Panc1 (cell line): ENCODE measurements around the gene INF2. TPM values are rescaled to one million over a fixed set of nuclear protein-coding genes. Genes with fewer than 3 reads are reported as not detected.

Experiments
- ATAC-seq: fragments of 200-7000 bp; cut with Tn5 transposase; 2 replicates; pipeline ENCODE4 v1.9.1; 2020; ENCODE audit warnings: mild to moderate bottlenecking, moderate library complexity
- BruUV-seq: library from RNA; stranded (reverse); fragments of 400-500 nt; replicated peaks from 2 replicates; lab custom pipeline; 2021; lab: Mats Ljungman, UMichigan
- CTCF ChIA-PET: fragments of 300-600 bp; sonication (Branson Sonifier 250); formaldehyde crosslinking; loops from one replicate; lab custom pipeline; 2022; ENCODE audit warnings: antibody characterized with exemption; lab: Charles Lee
- POLR2A ChIA-PET: fragments of 300-600 bp; sonication (Branson Sonifier 250); formaldehyde crosslinking; loops from one replicate; lab custom pipeline; 2022; ENCODE audit warnings: antibody characterized with exemption; lab: Charles Lee
- DNase-seq: peaks from one replicate; pipeline ENCODE4 v3.0.0-alpha.2; 2010; ENCODE audit warnings: low read depth, low spot score
- H3K27ac ChIP-seq: 2 replicates; pipeline ENCODE4 v1.5.1; 2011; ENCODE audit warnings: mild to moderate bottlenecking, low read length, inconsistent platforms
- H3K27me3 ChIP-seq: fragments of 200-500 bp; sonication (Bioruptor generic); 2 replicates; pipeline ENCODE4 v1.6.0; 2014; ENCODE audit warnings: low read length, inconsistent platforms; ENCODE audit not compliant: control insufficient read depth, insufficient read depth
- H3K36me3 ChIP-seq: fragments of 200-500 bp; sonication (Bioruptor generic); 2 replicates; pipeline ENCODE4 v1.5.1; 2014; ENCODE audit warnings: inconsistent platforms, mild to moderate bottlenecking, low read length, moderate library complexity; ENCODE audit not compliant: control insufficient read depth, insufficient read depth
- H3K4me1 ChIP-seq: 2 replicates; pipeline ENCODE4 v1.5.1; 2011; ENCODE audit warnings: inconsistent platforms, mild to moderate bottlenecking, low read length, moderate library complexity; ENCODE audit not compliant: control insufficient read depth, insufficient read depth
- H3K4me3 ChIP-seq, 2 experiments: 2 replicates each; pipeline ENCODE4 v1.5.1; 2011 to 2012; ENCODE audit warnings: low read depth in 2 of 2, low read length in 2 of 2, mild to moderate bottlenecking in 2 of 2, inconsistent platforms in 1 of 2, moderate library complexity in 1 of 2
- H3K9me3 ChIP-seq: fragments of 200-500 bp; sonication (Bioruptor generic); 2 replicates; pipeline ENCODE4 v1.5.1; 2014; ENCODE audit warnings: low read depth, mild to moderate bottlenecking, inconsistent platforms, low read length, moderate library complexity; ENCODE audit not compliant: control insufficient read depth, insufficient read depth
- CTCF ChIP-seq: fragments of 450-650 bp; IDR thresholded peaks from 2 replicates; pipeline ENCODE4 v1.5.1; 2017; ENCODE audit warnings: mild to moderate bottlenecking
- POLR2AphosphoS5 ChIP-seq: IDR thresholded peaks from 2 replicates; pipeline ENCODE4 v1.6.1; 2012; ENCODE audit warnings: mild to moderate bottlenecking, low read depth, low read length, moderate library complexity
- REST ChIP-seq, 2 experiments: IDR thresholded peaks; 2 replicates each; pipeline ENCODE4 v1.6.1; 2011 to 2012; ENCODE audit warnings: low read depth in 2 of 2, control low read depth in 1 of 2, low read length in 1 of 2, mild to moderate bottlenecking in 1 of 2, moderate library complexity in 1 of 2; ENCODE audit not compliant: insufficient read depth in 1 of 2
- SIN3A ChIP-seq: IDR thresholded peaks from 2 replicates; pipeline ENCODE4 v1.6.1; 2012; ENCODE audit warnings: low read depth, mild to moderate bottlenecking, low read length, moderate library complexity, borderline replicate concordance; ENCODE audit not compliant: insufficient read depth
- TCF7L2 ChIP-seq: IDR thresholded peaks from 2 replicates; pipeline ENCODE4 v1.6.1; 2011; ENCODE audit warnings: mild to moderate bottlenecking, low read depth, low read length, inconsistent platforms
- in situ Hi-C: cut with HindIII; loops from 2 replicates; pipeline ENCODE4 v1.10.0; 2016; ENCODE audit warnings: low sequenced_read_pairs, low pct_unique_long_range_greater_than_20kb
- intact Hi-C: fragments of 100-400 bp; cut with micrococcal nuclease; formaldehyde crosslinking; loops from one replicate; pipeline ENCODE4 v1.10.0; 2022; ENCODE audit not compliant: unreplicated experiment
- total RNA-seq: library from RNA; stranded (reverse); gene quantifications from one replicate; pipeline ENCODE4 v1.2.1, GENCODE V29; 2021; ENCODE audit not compliant: unreplicated experiment

Gene INF2
- total RNA-seq, 1 experiment from 2014 or later: 195 TPM

GRCh38 chr14:104640681-104641080, 48.7 kb upstream of the INF2 start:
- no peak for TF ChIP-seq CTCF
- TF ChIP-seq SIN3A: no peak
- TF ChIP-seq POLR2AphosphoS5: no peak
- no peak for TF ChIP-seq REST (IDR thresholded peaks at IDR 0.05; ENCODE audit: insufficient read depth in 1 of 2, low read depth in 2 of 2, low read length in 1 of 2)
- TF ChIP-seq TCF7L2: no peak
- POLR2A ChIA-PET: no interaction called here
- ATAC-seq (no peak), DNase-seq (no peak)
- Histone ChIP-seq H3K4me3 (no peak overlapping the region), H3K36me3 (no peaks in the 10 kb centered on the region), H3K27me3 (no peaks in the 10 kb centered on the region), H3K9me3 (no peaks in the 10 kb centered on the region; the same call in 1 of the 2 replicates), H3K4me1 (no peaks in the 10 kb centered on the region), H3K27ac (no peak overlapping the region)
- in situ Hi-C loops (no loop called here), intact Hi-C loops (no loop called here)
- CTCF ChIA-PET: interaction anchor here (0.6 to 0.8 kb wide), 2 partner anchors 25 to 64 kb away, joined by 3 to 5 read pairs; no protein-coding TSS in a partner anchor
- no TSS peak for BruUV-seq

- Histone ChIP-seq H3K9me3 (no peaks in the 10 kb centered on the region; the same call in 1 of the 2 replicates), H3K4me3 (no peak overlapping the region), H3K27me3 (no peaks in the 10 kb centered on the region), H3K36me3 (no peaks in the 10 kb centered on the region), H3K4me1 (no peaks in the 10 kb centered on the region), H3K27ac (no peak overlapping the region)
- intact Hi-C loops: no loop called here
- no peak for DNase-seq
- no TSS peak for BruUV-seq
- TF ChIP-seq SIN3A (no peak), POLR2AphosphoS5 (no peak), TCF7L2 (no peak), CTCF (no peak), REST (IDR thresholded peaks at IDR 0.05; ENCODE audit: insufficient read depth in 1 of 2, low read depth in 2 of 2, low read length in 1 of 2) (no peak)
- ChIA-PET POLR2A (no interaction called here), CTCF (no interaction called here)
- in situ Hi-C loops: no loop called here
- no peak for ATAC-seq
Measured at GRCh38 chr14:104641753-104642539, 47.5 kb upstream of the INF2 start.
